SIG-M5 treated with dmso at 0.1 percent for 504 hours (cell line): ENCODE results near the gene SOAT2.
"Not testable (repeated sequence)": the region's sequence is repeated elsewhere in the genome, so short reads cannot be mapped to it uniquely, and the experiment has no call there.

Experiments
- DNase-seq: peaks from one replicate; lab custom pipeline; 2025; ENCODE audit not compliant: unreplicated experiment; lab: John Stamatoyannopoulos, UW

Gene SOAT2

GRCh38 chr12:53101931-53102781 is 1.1 kb upstream of the SOAT2 start:
- DNase-seq, result no peak

DNA sequence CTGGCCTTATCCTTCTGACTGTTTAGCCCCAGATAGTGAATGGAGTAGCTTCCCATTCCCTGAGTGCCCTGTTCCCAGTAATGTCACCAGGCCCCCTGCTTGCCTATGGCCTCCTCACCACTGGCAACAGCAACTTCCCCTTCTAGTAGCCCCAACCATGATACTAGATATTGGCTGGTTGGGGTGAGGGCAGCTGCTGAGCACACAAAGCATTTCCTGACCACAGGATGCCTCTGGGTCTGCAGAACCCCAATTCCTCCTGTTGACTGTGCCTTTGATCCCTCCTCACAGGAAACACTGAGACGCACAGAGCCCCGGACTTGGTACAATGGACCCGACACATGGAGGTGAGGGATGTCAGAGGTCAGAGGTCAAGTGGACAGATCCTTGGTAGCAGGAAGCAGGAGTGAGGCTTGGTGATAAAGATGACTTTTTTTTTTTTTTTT is 597 bp downstream of the SOAT2 start:
- peak; percentile 60 for DNase-seq

- DNase-seq, result no peak
These were observed 2.0 kb downstream of the SOAT2 start for GRCh38 chr12:53105256-53105655.

GRCh38 chr12:53105712-53106439 is 2.6 kb downstream of the SOAT2 start:
- DNase-seq, result no peak

DNA sequence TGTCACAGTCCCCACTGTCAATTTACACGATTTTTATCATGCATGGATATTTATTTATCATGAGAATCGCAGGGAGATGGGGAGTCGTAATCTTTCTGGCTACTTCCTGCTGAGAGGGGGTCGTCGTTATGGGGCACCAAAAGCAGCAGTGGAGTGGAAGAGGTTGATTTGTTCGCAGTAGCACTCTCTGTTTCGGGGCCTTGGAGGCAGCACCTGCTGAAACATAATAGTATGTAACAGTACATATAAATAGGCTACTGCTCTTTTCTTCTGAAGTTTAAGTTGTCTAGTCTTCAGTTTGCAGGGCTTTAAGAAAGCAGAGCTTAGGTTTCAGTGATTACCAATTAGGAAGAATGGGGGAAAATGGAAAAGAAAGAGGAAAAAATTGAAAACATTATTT is 3.8 kb downstream of the SOAT2 start:
- no peak for DNase-seq

- DNase-seq, result not testable (repeated sequence)
These were observed 9.1 kb downstream of the SOAT2 start for GRCh38 chr12:53112431-53112830.

DNA sequence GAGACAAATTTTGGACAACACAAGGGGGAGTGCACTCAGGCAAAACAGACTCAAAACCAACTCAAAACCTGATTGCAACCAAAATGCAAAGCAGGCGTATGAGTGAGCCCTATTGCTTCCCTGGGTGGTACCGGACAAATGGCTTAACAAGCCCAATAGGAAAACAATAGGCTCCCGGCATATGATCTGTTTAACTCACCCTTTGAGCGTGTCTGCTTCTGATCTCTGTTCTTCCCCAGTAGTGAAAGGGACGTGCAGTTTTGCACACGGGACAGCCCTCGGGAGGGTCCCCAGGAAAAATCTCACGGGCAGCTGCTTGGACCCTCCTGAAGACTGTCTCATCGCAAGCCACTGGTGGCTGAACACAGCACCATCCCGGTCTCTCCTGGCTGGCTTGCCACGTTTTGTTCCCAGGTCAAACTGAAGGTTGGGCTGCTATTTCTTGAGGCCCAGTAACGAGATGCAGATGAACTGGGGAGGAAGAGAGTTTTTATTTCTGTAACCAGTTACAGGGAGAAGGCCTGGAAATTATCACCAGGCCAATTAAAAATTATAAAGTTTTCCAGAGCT is 9.9 kb downstream of the SOAT2 start:
- DNase-seq, result no peak

DNA sequence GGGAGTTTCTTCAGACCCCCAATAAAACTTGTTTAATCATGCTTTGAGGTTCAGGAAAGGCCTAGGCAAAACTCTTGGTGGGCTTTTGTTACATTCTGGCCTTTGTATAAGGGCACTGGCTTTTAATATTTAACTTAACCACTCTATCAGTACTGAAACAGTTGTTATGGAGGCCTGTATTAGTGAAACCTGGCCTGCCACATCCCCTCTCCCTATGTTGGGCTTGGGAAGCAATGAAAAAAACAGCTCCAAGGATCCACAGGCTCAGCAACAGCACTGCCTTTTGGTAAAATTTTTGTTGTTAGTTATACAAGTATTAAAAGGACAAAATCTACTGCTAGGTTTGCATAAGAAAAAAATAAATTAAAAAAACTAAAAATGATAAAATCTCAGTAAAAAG is 10.7 kb downstream of the SOAT2 start:
- DNase-seq, result no peak

DNA sequence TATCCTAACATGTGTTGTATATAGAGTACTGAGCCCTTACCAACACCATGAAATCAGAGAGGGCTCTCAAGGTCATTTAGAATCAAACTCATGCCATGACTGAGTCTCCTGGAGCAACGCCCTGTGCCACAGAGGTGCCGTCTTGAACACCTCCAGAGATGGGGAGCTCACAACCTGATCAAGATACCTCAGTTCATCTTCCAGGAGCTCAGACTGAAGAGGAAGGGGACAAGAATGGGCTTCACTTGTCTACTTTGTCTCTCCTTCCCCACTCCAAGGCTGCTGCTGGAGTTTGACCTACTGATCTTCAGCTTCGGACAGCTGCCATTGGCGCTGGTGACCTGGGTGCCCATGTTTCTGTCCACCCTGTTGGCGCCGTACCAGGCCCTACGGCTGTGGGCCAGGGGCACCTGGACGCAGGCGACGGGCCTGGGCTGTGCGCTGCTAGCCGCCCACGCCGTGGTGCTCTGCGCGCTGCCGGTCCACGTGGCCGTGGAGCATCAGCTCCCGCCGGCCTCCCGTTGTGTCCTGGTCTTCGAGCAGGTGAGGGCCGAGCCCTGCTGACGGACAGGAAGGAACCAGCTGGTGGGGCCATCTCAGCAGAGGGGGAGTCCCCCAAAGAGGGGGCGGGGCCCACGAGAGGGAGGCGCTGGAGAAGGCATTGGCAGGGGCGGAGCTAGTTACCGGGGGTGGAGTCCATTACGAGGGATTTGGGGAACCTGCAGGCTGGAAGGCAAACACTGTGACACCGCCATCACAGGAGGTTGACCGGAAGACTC is 12.0 kb downstream of the SOAT2 start:
- no peak for DNase-seq

DNA sequence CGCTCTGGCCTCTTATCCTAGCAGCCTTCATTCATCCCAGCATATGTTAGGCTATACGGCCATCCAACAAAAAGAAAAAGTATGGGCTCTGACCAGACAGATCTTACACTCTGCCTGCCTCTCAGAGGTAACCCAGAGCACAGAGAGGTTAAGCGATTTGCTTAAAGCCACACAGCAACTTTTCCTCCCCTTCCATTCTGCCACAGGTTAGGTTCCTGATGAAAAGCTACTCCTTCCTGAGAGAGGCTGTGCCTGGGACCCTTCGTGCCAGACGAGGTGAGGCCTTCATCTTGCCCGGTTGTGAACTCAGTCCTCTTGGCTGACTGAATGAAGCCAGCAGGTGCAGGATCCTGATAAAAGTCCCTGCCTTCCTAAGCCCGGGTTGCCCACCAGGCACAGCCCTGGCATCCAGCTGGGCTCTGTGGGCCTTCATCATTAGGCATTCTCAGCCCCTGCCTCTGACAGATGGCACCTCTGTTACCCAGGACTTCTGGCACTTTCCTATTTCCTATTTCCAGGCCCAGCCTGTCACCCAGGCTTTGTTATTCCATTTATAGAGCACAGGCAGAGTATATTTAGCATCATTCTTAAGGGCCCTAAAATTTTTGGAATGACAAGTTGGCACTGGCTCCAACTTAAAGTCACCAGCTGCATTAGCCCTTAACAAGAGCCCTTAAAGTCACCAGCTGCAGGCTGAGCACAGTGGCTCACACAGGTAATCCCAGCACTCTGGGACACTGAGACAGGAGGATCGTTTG is 12.8 kb downstream of the SOAT2 start:
- DNase-seq, result no peak

DNA sequence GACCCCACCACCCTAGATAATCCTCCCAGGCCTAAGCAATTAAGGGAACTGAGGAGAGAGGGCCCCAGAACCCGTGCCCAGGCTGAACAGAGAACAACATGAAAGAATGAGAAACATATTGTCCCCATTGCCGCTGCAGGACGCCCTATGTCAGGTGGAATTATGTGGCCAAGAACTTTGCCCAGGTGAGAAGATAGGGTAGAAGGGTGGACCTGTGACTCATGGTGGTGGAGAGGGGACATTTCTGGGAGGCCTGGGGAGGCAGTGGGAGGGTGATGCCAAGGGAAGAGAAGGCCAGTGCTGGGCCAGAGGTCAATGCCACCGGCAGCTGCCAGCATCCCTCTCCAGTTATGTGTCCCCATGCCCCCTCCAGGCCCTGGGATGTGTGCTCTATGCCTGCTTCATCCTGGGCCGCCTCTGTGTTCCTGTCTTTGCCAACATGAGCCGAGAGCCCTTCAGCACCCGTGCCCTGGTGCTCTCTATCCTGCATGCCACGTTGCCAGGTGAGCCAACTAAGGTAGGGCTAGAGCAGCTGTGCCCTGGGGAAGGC is 15.5 kb downstream of the SOAT2 start:
- DNase-seq, result no peak

- no peak for DNase-seq
These were observed 17.6 kb downstream of the SOAT2 start for GRCh38 chr12:53120685-53121525.

DNA sequence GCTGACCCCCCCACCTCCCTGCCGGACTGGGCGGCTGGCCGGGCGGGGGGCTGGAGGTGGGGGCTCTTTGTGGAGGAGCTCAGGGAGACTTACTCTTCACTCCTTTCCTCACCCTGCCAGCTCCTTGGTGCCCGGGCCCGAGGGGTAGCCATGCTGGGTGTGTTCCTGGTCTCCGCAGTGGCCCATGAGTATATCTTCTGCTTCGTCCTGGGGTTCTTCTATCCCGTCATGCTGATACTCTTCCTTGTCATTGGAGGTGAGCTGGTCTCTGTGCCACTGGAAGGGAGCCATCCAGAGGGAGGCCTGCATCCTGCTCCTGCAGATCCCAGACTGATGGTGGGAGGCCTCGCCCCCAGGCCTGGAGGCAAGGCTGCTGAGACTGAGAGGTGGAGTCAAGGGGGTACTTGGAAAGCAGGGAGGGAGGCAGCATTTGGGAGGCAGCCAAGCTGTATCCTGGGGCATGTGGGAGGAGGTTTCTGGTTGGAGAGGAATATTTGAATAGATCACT is 19.7 kb downstream of the SOAT2 start:
- DNase-seq, result no peak

GRCh38 chr12:53123578-53124351 is 20.5 kb downstream of the SOAT2 start:
- DNase-seq, result no peak

- no peak for DNase-seq
These were observed 21.1 kb downstream of the SOAT2 start for GRCh38 chr12:53124352-53124723.

- DNase-seq, result no peak
These were observed 23.9 kb downstream of the SOAT2 start for GRCh38 chr12:53127169-53127568.

DNA sequence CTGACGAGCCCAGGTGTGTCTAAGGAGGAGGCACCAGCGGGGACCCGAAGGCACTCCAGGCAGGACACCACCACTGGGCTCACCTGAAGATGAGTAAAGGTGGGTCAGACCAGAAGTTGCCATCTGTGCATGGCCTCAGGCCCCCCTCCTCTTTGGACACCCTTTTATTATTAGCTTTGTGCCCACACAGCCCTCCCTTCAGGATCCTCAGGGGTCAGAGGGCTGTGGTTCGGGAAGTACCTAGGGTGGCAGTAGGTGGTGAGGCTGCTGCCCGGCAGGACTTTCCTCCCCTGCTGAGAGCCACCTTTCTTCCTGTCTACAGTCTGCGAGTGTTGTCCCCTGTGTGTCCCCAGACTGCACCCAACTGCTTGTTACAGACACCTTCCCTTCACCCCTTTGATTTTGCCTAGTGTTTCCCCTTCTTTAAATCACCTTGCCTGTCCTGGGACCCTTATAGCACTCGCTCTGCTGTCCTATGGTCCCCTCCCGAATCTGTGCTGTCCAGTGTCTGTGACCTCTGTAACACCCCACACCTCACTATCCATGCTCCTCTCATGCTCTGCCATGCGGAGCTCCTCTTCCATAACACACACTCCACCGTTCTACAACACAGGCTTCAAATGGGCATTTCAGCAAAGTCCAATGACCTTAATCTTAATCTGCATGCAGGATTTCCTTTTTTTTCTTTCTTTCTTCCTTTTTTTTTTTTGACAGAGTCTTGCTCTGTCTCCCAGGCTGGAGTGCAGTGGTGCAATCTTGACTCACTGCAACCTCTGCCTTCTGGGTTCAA is 25.7 kb downstream of the SOAT2 start:
- DNase-seq, result no peak

DNA sequence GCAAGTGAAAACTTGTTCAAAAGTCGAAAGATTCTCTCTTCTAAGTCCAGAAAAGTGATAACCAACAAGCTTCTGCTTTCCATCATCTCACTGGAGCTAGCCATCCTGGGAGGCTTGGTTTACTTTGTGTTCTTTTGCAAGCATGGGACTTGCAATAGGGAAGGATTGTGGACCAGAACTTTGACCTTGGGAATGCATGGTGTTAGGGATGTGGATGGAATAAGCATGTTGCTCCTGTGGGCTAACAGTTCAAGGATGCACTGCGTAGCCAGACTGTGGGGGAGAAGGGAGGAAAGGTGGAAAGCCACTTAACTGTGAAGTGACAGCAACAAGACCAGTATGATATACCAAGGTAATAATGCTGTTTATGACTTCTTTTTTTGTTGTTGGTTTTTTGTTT is 28.6 kb downstream of the SOAT2 start:
- no peak for DNase-seq
